BE2C (cell line): Measurements from ENCODE around the gene RHAG.

ENCODE experiments used
- DNase-seq: peaks from one replicate; pipeline ENCODE4 v3.0.0-alpha.2; 2020
- H3K27me3 ChIP-seq: fragments of 250-450 bp; sonication (Bioruptor Pico); 2 replicates; pipeline ENCODE4 v1.5.1; 2020; ENCODE audit warnings: mild to moderate bottlenecking
- H3K36me3 ChIP-seq: fragments of 250-450 bp; sonication (Bioruptor Pico); 2 replicates; pipeline ENCODE4 v1.5.1; 2020; ENCODE audit warnings: mild to moderate bottlenecking
- H3K4me1 ChIP-seq: fragments of 250-450 bp; sonication (Bioruptor Pico); 2 replicates; pipeline ENCODE4 v1.5.1; 2020
- H3K4me3 ChIP-seq: 2 replicates; pipeline ENCODE4 v1.5.1; 2011; ENCODE audit warnings: low read depth, low read length
- H3K9me3 ChIP-seq: fragments of 250-450 bp; sonication (Bioruptor Pico); 2 replicates; pipeline ENCODE4 v1.5.1; 2020
- CTCF ChIP-seq: IDR thresholded peaks from 2 replicates; pipeline ENCODE4 v1.5.1; 2012; ENCODE audit warnings: mild to moderate bottlenecking, low read depth, low read length

The RHAG gene

GRCh38 chr6:49645139-49645538 lies 8.5 kb upstream of the RHAG start:
- Histone ChIP-seq H3K4me3 (no peak overlapping the region), H3K4me1 (no peaks in the 10 kb centered on the region), H3K36me3 (no peaks in the 10 kb centered on the region), H3K27me3 (no peaks in the 10 kb centered on the region), H3K9me3 (no peaks in the 10 kb centered on the region)
- no peak for TF ChIP-seq CTCF
- DNase-seq: no peak

- DNase-seq: no peak
- H3K4me3 ChIP-seq: no peak overlapping the region
- TF ChIP-seq CTCF: no peak
- no peaks in the 10 kb centered on the region for H3K36me3 ChIP-seq
- H3K4me1 ChIP-seq: no peaks in the 10 kb centered on the region
- H3K9me3 ChIP-seq: no peaks in the 10 kb centered on the region
- H3K27me3 ChIP-seq: peaks cover 22% of the 10 kb centered on the region
Measured at GRCh38 chr6:49639177-49639817, 2.7 kb upstream of the RHAG start.

GRCh38 chr6:49637350-49637731 lies 702 bp upstream of the RHAG start:
- no peaks in the 10 kb centered on the region for H3K4me1 ChIP-seq
- no peaks in the 10 kb centered on the region for H3K36me3 ChIP-seq
- no peak overlapping the region for H3K4me3 ChIP-seq
- no peaks in the 10 kb centered on the region for H3K9me3 ChIP-seq
- no peak for TF ChIP-seq CTCF
- no peak for DNase-seq
- peaks cover 25% of the 10 kb centered on the region for H3K27me3 ChIP-seq

- Histone ChIP-seq H3K4me1 (no peaks in the 10 kb centered on the region), H3K4me3 (no peak overlapping the region), H3K36me3 (no peaks in the 10 kb centered on the region), H3K27me3 (peaks cover 25% of the 10 kb centered on the region), H3K9me3 (no peaks in the 10 kb centered on the region)
- no peak for TF ChIP-seq CTCF
- DNase-seq: no peak
Measured at GRCh38 chr6:49635978-49636712, 494 bp downstream of the RHAG start.

GRCh38 chr6:49635480-49635879 lies 1.2 kb downstream of the RHAG start:
- no peaks in the 10 kb centered on the region for H3K36me3 ChIP-seq
- peaks cover 25% of the 10 kb centered on the region for H3K27me3 ChIP-seq
- no peak overlapping the region for H3K4me3 ChIP-seq
- DNase-seq: no peak
- H3K9me3 ChIP-seq: no peaks in the 10 kb centered on the region
- H3K4me1 ChIP-seq: no peaks in the 10 kb centered on the region
- no peak for TF ChIP-seq CTCF

- no peak for DNase-seq
- Histone ChIP-seq H3K36me3 (no peaks in the 10 kb centered on the region), H3K9me3 (no peaks in the 10 kb centered on the region), H3K4me3 (no peak overlapping the region), H3K4me1 (no peaks in the 10 kb centered on the region), H3K27me3 (peaks cover 25% of the 10 kb centered on the region)
- no peak for TF ChIP-seq CTCF
Measured at GRCh38 chr6:49634836-49635218, 1.8 kb downstream of the RHAG start.
